GM21723 (cell line): ENCODE measurements around the gene TTPAL.

Source experiments
- ATAC-seq: cut with Tn5 transposase; IDR thresholded peaks from one replicate; pipeline ENCODE4 v1.9.1; 2021; ENCODE audit warnings: mild to moderate bottlenecking, moderate library complexity; ENCODE audit not compliant: unreplicated experiment

Gene TTPAL

DNA sequence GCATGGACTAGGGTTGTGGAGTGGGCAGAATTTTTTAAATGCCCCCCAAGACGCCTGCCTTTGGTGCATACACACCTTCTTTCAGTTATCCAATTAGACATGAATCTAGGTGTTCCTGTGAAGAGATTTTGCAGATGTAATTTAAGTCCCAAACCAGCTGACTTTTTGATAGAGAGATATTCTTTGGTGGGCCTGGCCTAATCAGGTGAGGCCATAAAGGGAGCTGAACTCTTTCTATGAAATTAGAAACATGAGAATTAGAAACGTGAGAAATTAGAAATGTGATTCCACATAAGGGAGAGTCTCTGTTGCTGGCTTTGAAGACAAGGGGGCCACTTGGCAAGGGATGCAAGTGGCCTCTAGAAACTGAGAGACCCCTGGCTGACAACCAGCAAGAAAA, 36.4 kb upstream of the TTPAL start:
- ATAC-seq, result no peak

DNA sequence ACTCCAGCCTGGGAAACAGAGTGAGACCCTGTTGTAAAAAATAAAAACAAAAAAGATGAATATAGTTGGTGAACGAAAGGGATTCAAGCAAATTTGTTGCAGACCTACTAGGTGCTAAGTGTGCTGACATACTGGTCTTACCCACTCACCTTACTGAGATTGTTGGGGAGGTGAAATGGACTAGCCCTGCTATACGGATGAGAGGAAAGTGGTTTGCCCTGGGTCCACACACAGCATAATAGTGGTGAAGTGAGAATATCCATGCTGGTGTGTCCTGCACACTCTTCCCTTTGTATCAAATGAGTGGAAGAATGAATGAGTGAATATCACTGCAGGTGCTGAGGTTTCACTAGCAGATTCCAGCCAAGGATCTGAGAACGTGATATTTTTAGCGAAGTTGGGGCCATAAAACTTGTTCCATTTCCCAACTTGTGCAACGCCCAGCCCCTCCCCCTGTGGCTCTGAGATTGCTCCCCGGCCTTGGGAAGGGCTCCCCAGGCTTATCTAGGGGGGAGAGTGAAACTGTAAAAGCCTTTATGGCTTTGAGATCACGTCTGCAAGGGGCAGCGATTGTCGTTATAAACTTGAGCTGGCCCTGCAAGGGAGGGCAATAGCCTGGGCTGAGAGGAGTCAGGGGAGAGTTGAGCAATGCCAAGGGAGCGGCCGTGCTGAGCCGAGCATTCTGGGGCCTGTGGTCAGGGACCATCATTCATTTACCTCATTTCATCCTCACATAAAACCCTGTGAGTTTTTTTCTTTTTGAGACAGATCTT, 33.2 kb upstream of the TTPAL start:
- no peak for ATAC-seq

GRCh38 chr20:44445742-44446710, 29.6 kb upstream of the TTPAL start:
- no peak for ATAC-seq

GRCh38 chr20:44447827-44448419, 27.8 kb upstream of the TTPAL start:
- ATAC-seq, result no peak

- no peak for ATAC-seq
Measured at GRCh38 chr20:44448753-44449546, 26.7 kb upstream of the TTPAL start.

DNA sequence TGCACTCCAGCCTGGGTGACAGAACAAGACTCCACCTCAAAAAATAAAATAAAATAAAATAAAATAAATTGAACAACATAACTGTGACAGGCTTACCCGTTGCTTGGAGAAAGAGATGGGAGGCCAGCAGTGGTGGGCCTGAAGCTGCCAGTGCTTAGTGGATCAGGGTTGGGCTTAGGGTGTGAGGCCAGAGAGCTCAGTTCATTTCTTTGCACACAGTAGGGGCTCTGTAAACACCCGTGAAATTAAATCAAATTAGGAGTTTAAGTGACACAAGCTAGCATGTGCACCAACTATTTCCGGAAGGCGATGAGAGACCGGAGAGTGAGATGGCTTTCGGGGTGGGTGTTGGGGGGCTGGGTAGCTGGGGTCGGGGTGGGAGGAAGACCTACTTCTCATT, 25.8 kb upstream of the TTPAL start:
- no peak for ATAC-seq

- no peak for ATAC-seq
Measured at GRCh38 chr20:44450281-44450889, 25.3 kb upstream of the TTPAL start.

DNA sequence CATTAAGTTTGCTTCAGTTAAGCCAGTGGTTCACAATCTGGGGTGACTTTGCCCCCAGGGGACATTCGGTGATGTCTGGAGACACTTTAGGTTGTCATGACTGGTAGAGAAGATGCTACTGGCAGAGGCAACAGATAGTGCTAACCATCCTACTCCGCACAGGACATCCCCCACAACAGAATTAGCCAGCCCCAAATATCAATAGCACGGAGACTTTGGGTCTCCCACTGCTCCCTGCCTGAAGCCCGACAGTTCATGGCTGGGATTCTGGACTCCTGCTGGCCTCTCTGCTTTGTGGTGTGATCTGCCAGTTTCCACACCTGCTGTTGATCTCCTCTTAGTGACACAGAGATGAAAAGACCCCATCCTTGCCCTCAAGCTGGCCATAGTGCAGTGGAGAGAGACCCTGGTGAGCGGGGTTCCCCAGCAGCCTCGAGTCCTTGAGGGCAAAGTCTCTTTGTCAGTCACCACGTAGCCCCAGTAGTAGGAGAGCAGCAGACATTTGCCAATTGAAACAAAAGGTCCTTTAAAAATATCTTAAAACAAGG, 24.7 kb upstream of the TTPAL start:
- ATAC-seq, result no peak

- no peak for ATAC-seq
Measured at GRCh38 chr20:44454306-44454963, 21.2 kb upstream of the TTPAL start.

DNA sequence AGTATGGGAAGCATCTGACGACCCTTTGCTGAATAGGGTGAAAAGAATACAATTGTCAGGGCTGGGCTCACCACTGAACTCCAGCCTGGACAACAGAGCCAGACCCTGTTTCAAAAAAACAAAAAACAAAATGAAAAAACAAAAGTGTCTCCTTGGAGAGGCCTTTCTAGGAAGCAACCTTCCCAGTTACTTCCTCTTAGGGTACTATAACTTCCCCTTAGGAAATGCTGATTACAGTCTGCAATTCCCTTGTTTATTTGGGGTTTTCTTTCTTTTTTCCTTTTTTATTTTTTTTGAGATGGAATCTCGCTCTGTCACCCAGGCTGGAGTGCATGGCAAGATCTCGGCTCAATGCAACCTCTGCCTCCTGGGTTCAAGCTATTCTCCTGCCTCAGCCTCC, 20.5 kb upstream of the TTPAL start:
- no peak for ATAC-seq

- ATAC-seq, result no peak
Measured at GRCh38 chr20:44456611-44457010, 19.1 kb upstream of the TTPAL start.

GRCh38 chr20:44457016-44457415, 18.7 kb upstream of the TTPAL start:
- no peak for ATAC-seq

- no peak for ATAC-seq
Measured at GRCh38 chr20:44459271-44459670, 16.4 kb upstream of the TTPAL start.

GRCh38 chr20:44460795-44461141, 14.9 kb upstream of the TTPAL start:
- ATAC-seq, result no peak

- no peak for ATAC-seq
Measured at GRCh38 chr20:44461142-44461802, 14.4 kb upstream of the TTPAL start.

- no peak for ATAC-seq
Measured at GRCh38 chr20:44461803-44462174, 13.9 kb upstream of the TTPAL start.

- no peak for ATAC-seq
Measured at GRCh38 chr20:44463466-44463865, 12.2 kb upstream of the TTPAL start.

DNA sequence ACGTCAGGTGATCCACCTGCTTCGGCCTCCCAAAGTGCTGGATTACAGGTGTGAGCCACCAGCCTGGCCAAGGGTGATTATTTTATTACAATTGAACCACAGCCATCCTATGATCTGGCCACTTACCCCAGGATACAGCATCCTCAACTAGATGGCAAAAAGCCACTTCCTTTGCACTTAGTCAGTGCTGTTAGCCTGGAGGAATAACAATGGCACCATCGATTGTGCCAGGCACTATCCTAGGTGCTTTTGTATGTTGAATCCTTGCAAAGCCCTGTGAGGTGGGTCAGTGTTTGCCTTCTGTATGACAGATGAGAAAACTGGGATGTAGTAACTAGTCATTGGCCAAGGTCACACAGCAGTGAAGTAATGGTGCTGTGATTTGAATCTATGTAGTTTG, 11.2 kb upstream of the TTPAL start:
- no peak for ATAC-seq

- ATAC-seq, result no peak
Measured at GRCh38 chr20:44465001-44465560, 10.6 kb upstream of the TTPAL start.
